GM18909 (cell line): ENCODE measurements around the gene TNNC2.
"Not testable (repeated sequence)": the region's sequence is repeated elsewhere in the genome, so short reads cannot be mapped to it uniquely, and the experiment has no call there.

Experiments
- ATAC-seq: cut with Tn5 transposase; IDR thresholded peaks from one replicate; pipeline ENCODE4 v1.9.1; 2021; ENCODE audit warnings: mild to moderate bottlenecking; ENCODE audit not compliant: unreplicated experiment, poor library complexity

The TNNC2 gene

GRCh38 chr20:45823949-45824835 lies 2.9 kb downstream of the TNNC2 start:
- ATAC-seq: no peak

GRCh38 chr20:45822857-45823256 lies 4.3 kb downstream of the TNNC2 start:
- ATAC-seq: no peak

GRCh38 chr20:45821947-45822346 lies 5.2 kb downstream of the TNNC2 start:
- ATAC-seq: no peak

GRCh38 chr20:45819466-45819865 lies 7.6 kb downstream of the TNNC2 start:
- ATAC-seq: no peak

GRCh38 chr20:45818239-45818638 lies 8.9 kb downstream of the TNNC2 start:
- ATAC-seq: no peak

- ATAC-seq: no peak
Measured at GRCh38 chr20:45817376-45818194, 9.5 kb downstream of the TNNC2 start.

GRCh38 chr20:45816951-45817350 lies 10.2 kb downstream of the TNNC2 start:
- ATAC-seq: no peak

- no peak for ATAC-seq
Measured at GRCh38 chr20:45814314-45814713, 12.8 kb downstream of the TNNC2 start.

- no peak for ATAC-seq
Measured at GRCh38 chr20:45813489-45813888, 13.6 kb downstream of the TNNC2 start.

- ATAC-seq: no peak
Measured at GRCh38 chr20:45813006-45813340, 14.1 kb downstream of the TNNC2 start.

GRCh38 chr20:45812157-45813005 lies 14.7 kb downstream of the TNNC2 start, which contains the start of gene UBE2C:
TSS of gene UBE2C (plus strand) at chr20:45812644. CDS start at chr20:45812696, 52 bp downstream.
- peak; percentile 98 for ATAC-seq

- ATAC-seq: no peak
Measured at GRCh38 chr20:45810191-45810970, 16.7 kb downstream of the TNNC2 start.

- ATAC-seq: no peak
Measured at GRCh38 chr20:45801851-45802250, 25.3 kb downstream of the TNNC2 start.

- ATAC-seq: no peak
Measured at GRCh38 chr20:45798935-45799642, 28.0 kb downstream of the TNNC2 start.

- not testable (repeated sequence) for ATAC-seq
Measured at GRCh38 chr20:45797955-45798354, 29.2 kb downstream of the TNNC2 start.

GRCh38 chr20:45797510-45797909 lies 29.6 kb downstream of the TNNC2 start:
- ATAC-seq: not testable (repeated sequence)

- no peak for ATAC-seq
Measured at GRCh38 chr20:45796337-45797065, 30.6 kb downstream of the TNNC2 start.

- no peak for ATAC-seq
Measured at GRCh38 chr20:45792317-45793118, 34.6 kb downstream of the TNNC2 start.
